AG10803 (cell line): ENCODE measurements around the gene ARHGAP30.

Experiments used
- DNase-seq: peaks from one replicate; pipeline ENCODE4 v3.0.0; 2010; ENCODE audit warnings: low read depth
- H3K4me3 ChIP-seq: 2 replicates; pipeline ENCODE4 v1.5.1; 2011; ENCODE audit warnings: mild to moderate bottlenecking, low read length, control low read depth
- CTCF ChIP-seq: conservative IDR thresholded peaks from 2 replicates; pipeline ENCODE4 v1.5.1; 2011; ENCODE audit warnings: mild to moderate bottlenecking, low read length, control low read depth, inconsistent platforms

Gene ARHGAP30

DNA sequence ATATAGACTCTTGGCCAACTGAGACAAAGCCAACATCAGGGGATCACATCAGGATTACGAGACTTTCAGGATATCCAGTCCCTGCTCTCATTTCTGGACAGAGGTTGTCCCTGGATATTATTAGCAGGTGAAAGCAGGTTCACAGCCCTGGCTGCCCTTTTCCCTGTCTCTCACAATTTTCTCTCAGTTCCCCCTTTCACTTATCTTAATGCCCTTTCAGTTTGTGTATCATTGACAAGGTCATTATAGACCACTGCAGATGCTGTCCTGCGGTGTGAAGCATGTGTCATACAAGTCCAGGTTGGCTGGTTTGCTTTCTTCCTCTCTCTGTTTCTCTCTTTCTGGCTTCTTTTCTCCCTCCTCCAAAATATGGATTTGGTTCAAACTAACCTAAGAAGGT is 26.3 kb upstream of the ARHGAP30 start:
- no peak overlapping the region for H3K4me3 ChIP-seq
- no peak for TF ChIP-seq CTCF
- no peak for DNase-seq

GRCh38 chr1:161095230-161095629 is 25.5 kb upstream of the ARHGAP30 start:
- TF ChIP-seq CTCF, result no peak
- no peak for DNase-seq
- no peak overlapping the region for H3K4me3 ChIP-seq

GRCh38 chr1:161094481-161094880 is 24.8 kb upstream of the ARHGAP30 start:
- DNase-seq, result no peak
- no peak for TF ChIP-seq CTCF
- no peak overlapping the region for H3K4me3 ChIP-seq

- no peak for TF ChIP-seq CTCF
- no peak for DNase-seq
Measured at GRCh38 chr1:161092621-161093028, 22.9 kb upstream of the ARHGAP30 start.

DNA sequence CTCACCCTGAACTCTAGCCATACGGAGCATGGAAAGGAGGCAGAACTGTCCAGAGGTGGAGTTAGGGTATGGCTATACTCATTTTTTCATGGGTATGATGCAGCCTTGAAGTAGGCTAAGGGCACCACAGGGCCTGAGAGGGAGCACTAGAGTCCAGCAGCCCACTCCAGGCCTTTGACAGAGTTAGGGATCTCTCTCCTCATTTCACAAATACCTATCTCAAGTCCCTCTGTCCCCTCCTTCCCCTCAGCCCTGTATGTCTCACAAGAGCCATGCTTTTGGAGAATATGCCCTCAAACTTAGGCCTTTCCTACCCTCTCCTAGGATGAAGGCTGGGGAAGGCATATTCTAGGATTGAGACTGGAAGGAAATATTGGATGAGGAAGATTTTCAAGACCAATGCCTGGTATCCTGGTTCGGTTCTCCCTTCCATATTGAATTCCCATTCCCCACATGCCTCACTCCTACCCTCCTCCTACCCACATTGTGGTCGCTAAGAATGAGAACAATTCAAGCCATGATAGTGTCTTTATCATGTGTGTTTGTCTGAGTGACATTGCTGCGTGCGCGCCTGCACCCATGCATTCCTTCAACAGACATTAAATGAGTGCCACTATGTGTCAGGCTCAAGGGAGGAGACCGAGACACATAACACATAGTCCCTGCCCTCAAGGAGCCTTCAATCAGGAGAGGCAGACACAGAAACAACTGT is 22.3 kb upstream of the ARHGAP30 start:
- no peak overlapping the region for H3K4me3 ChIP-seq
- TF ChIP-seq CTCF, result no peak
- DNase-seq, result no peak

More at GRCh38 chr1:161092621-161093028, 22.9 kb upstream of the ARHGAP30 start:
- H3K4me3 ChIP-seq, result no peak overlapping the region

- no peak for DNase-seq
- no peak overlapping the region for H3K4me3 ChIP-seq
- no peak for TF ChIP-seq CTCF
Measured at GRCh38 chr1:161091093-161091492, 21.4 kb upstream of the ARHGAP30 start.

- TF ChIP-seq CTCF, result no peak
- H3K4me3 ChIP-seq, result no peak overlapping the region
- DNase-seq, result no peak
Measured at GRCh38 chr1:161090617-161091016, 20.9 kb upstream of the ARHGAP30 start.
